IgD-negative memory B cell (primary cell): Measurements from ENCODE around the gene MSRB2. TPM values are rescaled to one million over a fixed set of nuclear protein-coding genes. Genes with fewer than 3 reads are reported as not detected.

Experiments used
- H3K27ac Mint-ChIP-seq, 3 donors: one replicate each; pipeline ENCODE4 v1.8.0; 2020 to 2022; ENCODE audit warnings: mild to moderate bottlenecking in 3 of 3, mixed read lengths in 3 of 3, moderate library complexity in 1 of 3
- H3K27me3 Mint-ChIP-seq: one replicate; pipeline ENCODE4 v1.8.0; 2021; ENCODE audit warnings: mixed read lengths
- H3K36me3 Mint-ChIP-seq: one replicate; pipeline ENCODE4 v1.8.0; 2020; ENCODE audit warnings: mild to moderate bottlenecking, mixed read lengths
- H3K4me1 Mint-ChIP-seq, 3 donors: one replicate each; pipeline ENCODE4 v1.8.0; 2020 to 2022; ENCODE audit warnings: mixed read lengths in 3 of 3, mild to moderate bottlenecking in 1 of 3
- H3K4me3 Mint-ChIP-seq, 4 donors: one replicate each; pipeline ENCODE4 v1.8.0; 2020 to 2022; ENCODE audit warnings: mild to moderate bottlenecking in 4 of 4, mixed read lengths in 4 of 4, moderate library complexity in 3 of 4
- H3K9me3 Mint-ChIP-seq, 3 donors: one replicate each; pipeline ENCODE4 v1.8.0; 2020 to 2021; ENCODE audit warnings: mixed read lengths in 3 of 3, mild to moderate bottlenecking in 1 of 3
- polyA plus RNA-seq: library from polyadenylated mRNA; unstranded; fragments of 300-500 nt; fragmentation: Illumina TruSeq; gene quantifications from one replicate; pipeline ENCODE4 v1.2.3, GENCODE V29; 2021

Gene MSRB2
- polyA plus RNA-seq, 1 donor from 2014 or later, result 5.7 TPM

DNA sequence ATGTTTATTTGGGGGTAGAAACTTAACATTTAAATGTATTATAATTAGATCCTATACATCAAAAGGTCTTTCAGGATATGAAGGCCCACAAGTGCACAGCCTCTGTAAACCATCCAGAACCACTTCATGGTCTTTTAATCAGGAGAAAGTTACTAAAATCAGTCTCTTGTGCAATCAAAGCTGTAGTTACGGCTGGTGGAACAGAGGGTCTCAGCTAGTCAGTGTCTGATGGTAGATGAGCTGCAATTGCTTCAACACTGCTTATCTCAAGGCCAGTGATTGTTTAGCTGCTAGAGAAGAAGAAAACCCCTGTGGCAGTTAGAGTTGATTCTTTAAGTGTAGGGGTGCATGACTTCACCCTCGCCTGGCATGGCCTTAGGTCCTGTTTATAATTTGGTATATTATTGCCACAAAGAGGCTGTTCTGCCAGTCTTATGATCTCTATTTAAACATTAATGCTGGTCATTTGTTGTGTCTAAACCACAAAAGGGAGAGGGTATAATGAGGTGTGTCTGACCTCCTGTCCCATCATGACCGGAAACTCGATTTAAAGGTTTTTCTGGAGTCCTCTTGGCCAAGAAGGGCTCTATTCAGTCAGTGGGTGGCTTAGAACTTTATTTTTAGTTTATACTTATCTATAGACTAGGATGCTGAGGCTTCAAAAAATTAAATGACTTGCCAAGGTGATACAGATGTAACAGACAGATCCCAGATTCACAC lies 21.3 kb downstream of the MSRB2 start:
- H3K36me3 Mint-ChIP-seq, result peaks cover 15% of the 10 kb centered on the region
- H3K4me1 Mint-ChIP-seq, result no peaks in the 10 kb centered on the region
- no peaks in the 10 kb centered on the region for H3K27me3 Mint-ChIP-seq
- no peak overlapping the region for H3K4me3 Mint-ChIP-seq
- H3K9me3 Mint-ChIP-seq, result no peaks in the 10 kb centered on the region
- H3K27ac Mint-ChIP-seq, result peak overlapping the region in 1 of 3 donors; percentile 50

DNA sequence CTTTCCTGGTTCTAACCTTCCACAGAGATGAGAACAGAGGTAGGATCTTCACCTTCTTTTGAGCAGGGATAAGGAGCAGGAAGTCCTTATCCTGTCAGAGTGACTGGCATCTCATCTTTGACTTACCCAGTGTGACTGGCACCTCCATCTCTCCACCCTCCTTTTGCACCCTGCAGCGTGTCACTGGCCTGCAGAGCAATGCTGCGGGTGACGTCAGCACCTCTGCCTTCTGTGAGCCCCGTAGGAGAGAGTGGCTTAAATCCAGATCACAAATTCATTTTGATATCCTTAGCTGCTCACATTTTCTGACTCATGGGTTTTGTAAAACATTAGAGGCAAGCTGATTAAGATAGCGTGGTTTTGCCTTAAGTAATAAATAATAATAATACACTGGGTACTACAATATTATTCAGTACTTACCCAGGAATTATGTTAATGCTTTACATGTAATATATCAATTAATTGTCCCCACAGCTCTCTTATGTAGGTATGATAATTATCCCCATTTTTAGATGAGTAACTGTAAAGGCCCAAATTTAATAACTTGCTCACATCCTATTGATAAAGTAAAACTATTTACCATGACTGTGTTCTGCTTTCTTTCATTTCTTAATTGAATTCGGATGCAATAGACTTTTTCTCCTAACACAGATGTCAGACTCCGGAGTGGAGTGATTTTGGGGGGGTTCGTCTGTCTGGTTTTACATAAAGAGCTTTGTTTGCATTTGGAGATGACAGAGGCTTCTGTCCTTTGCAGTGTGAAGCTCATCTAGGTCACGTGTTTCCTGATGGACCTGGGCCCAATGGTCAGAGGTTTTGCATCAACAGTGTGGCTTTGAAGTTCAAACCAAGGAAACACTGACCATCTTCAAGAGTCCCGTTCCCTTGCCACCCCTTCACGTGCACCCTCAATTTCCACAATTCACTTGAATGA lies 24.9 kb downstream of the MSRB2 start:
- Mint-ChIP-seq H3K27ac (no peak overlapping the region), H3K4me1 (no peaks in the 10 kb centered on the region), H3K36me3 (peaks cover 3% of the 10 kb centered on the region), H3K9me3 (peaks cover 0 to 2% (median 0%) of the 10 kb centered on the region in 3 donors), H3K27me3 (no peaks in the 10 kb centered on the region), H3K4me3 (no peak overlapping the region)

DNA sequence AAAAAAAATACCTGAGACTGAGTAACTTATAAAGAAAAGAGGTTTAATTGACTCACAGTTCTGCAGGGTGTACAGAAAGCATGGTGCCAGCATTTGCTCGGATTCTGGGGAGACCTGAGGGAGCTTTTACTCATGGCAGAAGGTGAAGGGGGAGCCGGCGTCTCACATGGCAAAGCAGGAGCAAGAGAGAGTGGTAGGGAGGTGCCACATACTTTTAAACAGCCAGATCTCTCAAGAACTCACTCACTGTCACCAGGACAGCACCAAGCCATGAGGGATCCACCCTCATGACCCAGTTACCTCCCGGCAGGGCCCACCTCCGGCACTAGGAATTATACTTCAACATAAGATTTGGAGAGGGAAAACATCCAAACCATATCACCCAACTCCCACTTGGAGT lies 25.8 kb downstream of the MSRB2 start:
- H3K4me1 Mint-ChIP-seq, result no peaks in the 10 kb centered on the region
- peak overlapping the region in 1 of 4 donors; percentile 30 for H3K4me3 Mint-ChIP-seq
- H3K27ac Mint-ChIP-seq, result no peak overlapping the region
- H3K27me3 Mint-ChIP-seq, result no peaks in the 10 kb centered on the region
- peaks cover 5% of the 10 kb centered on the region for H3K36me3 Mint-ChIP-seq
- peaks cover 0 to 2% (median 0%) of the 10 kb centered on the region in 3 donors for H3K9me3 Mint-ChIP-seq

DNA sequence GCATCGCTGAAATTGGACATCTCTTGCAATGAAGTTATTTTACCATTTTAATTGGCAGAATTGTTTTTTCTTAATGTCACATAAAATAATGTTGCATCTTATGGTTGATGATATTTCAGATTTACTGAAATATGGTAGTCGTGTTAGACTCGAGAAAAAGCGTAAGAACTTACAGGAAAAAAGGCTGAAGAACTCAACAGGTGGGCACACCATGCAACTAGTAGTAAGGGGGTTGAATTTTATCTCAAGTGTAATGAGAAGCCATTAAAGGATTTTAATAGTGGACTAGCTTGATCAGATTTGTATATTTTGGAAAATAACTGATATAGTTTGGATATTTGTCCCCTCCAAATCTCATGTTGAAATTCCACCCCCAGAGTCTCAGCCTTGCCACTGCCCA lies 41.1 kb downstream of the MSRB2 start:
- Mint-ChIP-seq H3K4me1 (no peaks in the 10 kb centered on the region), H3K36me3 (peaks cover 10% of the 10 kb centered on the region), H3K9me3 (peaks cover 3 to 4% (median 4%) of the 10 kb centered on the region in 3 donors), H3K27ac (no peak overlapping the region), H3K27me3 (peaks cover 4% of the 10 kb centered on the region), H3K4me3 (no peak overlapping the region)

DNA sequence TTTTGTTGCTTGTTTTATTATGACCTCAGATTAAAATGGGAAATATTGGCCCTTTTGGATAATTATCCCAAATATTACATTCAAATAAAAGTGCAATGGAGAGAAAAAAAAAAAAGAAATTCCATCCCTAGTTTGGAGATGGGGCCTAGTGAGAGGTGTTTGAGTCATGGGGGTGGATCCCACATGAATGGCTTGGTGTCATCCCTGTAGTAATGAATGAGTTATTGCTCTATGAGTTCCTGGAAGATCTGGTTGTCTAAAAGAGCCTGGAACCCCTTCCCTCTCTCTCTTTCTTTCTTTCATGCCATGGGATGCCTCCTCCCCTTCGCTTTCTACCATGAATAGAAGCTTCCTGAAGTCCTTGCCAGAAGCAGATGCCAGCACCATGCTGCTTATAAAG lies 44.3 kb downstream of the MSRB2 start:
- Mint-ChIP-seq H3K27me3 (peaks cover 3% of the 10 kb centered on the region), H3K9me3 (peaks cover 1 to 3% (median 2%) of the 10 kb centered on the region in 3 donors), H3K4me1 (no peaks in the 10 kb centered on the region), H3K36me3 (peaks cover 3% of the 10 kb centered on the region), H3K4me3 (no peak overlapping the region), H3K27ac (no peak overlapping the region)

DNA sequence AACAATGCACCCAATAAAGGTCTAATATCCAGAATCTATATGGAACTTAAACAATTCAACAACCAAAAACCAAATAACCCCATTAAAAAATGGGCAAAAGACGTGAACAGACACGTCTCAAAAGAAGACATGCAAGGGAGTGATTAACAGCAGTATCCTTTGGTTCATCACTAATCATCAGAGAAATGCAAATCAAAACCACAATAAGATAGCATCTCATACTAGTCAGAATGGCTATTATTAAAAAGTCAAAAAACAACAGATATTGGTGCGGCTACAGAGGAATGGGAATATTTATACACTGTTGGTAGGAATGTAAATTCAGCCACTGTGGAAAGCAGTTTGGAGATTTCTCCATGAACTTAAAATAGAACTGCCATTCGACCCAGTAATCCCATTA lies 46.6 kb downstream of the MSRB2 start:
- no peak overlapping the region for H3K4me3 Mint-ChIP-seq
- peaks cover 3% of the 10 kb centered on the region for H3K27me3 Mint-ChIP-seq
- peaks cover 3% of the 10 kb centered on the region for H3K36me3 Mint-ChIP-seq
- no peak overlapping the region for H3K27ac Mint-ChIP-seq
- H3K4me1 Mint-ChIP-seq, result peaks cover 0 to 2% (median 0%) of the 10 kb centered on the region in 3 donors
- peaks cover 0 to 2% (median 1%) of the 10 kb centered on the region in 3 donors for H3K9me3 Mint-ChIP-seq

DNA sequence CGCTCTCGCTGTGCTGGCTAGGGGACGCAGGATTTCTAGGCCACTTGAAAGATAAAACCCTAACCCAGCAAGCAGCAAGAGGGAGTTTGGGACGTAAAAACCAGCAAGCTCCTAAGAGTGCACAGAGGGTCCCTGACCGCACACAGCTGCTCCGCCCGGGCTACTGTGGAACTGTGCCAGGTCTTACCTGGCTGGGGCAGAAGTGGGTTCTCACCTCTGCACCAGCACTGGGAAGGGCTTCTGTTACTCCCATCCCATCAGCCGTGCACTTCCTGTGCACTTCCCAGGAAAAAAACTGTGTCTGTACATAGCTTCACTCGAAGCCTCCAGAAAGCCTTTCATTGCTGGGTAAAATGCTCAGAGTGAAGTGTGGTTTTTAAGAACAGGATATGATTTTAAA lies 50.9 kb downstream of the MSRB2 start:
- Mint-ChIP-seq H3K4me1 (peaks cover 0 to 2% (median 0%) of the 10 kb centered on the region in 3 donors), H3K36me3 (no peaks in the 10 kb centered on the region), H3K4me3 (no peak overlapping the region), H3K27ac (no peak overlapping the region), H3K9me3 (no peaks in the 10 kb centered on the region), H3K27me3 (peaks cover 9% of the 10 kb centered on the region)

DNA sequence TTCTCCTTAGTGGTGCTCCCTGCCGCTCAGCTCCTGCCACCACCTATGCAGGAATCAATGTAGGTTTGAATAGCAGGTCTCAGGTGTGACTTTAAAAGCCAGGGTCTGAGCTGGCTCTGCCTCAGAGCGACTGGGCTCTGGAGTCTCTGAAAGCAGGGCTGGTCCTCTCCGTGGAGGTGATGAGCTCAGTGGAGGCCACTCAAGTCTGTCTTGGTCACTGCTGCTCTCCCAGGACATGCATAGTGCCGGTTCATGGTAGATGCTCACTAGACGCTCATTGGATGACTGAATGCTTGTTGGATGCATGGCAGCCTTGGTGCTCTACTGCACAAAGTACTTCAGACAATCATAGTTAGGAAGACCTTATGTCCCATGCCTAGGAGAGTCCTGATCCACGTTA lies 51.7 kb downstream of the MSRB2 start:
- no peaks in the 10 kb centered on the region for H3K9me3 Mint-ChIP-seq
- no peak overlapping the region for H3K4me3 Mint-ChIP-seq
- H3K4me1 Mint-ChIP-seq, result peaks cover 0 to 2% (median 0%) of the 10 kb centered on the region in 3 donors
- H3K27me3 Mint-ChIP-seq, result peaks cover 11% of the 10 kb centered on the region
- no peak overlapping the region for H3K27ac Mint-ChIP-seq
- H3K36me3 Mint-ChIP-seq, result no peaks in the 10 kb centered on the region

DNA sequence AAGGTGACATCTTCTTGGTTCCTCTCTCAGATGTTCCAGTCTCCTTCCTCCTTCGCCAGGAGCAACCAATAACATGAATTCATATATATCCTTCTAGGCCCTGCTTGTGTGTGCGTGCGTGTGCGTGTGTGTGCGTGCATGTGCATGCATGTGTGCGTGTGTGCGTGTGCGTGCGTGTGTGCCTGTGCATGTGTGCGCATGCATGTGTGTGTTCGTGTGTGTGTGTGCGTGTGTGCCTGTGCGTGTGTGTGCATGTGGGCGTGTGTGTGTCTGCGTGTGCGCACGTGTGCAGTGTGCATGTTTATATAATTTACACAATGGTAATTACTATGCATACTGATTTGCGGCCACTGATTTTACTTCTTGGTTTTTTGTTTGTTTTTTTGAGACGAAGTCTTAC lies 52.8 kb downstream of the MSRB2 start:
- H3K4me3 Mint-ChIP-seq, result no peak overlapping the region
- H3K4me1 Mint-ChIP-seq, result peaks cover 0 to 2% (median 0%) of the 10 kb centered on the region in 3 donors
- peaks cover 11% of the 10 kb centered on the region for H3K27me3 Mint-ChIP-seq
- no peaks in the 10 kb centered on the region for H3K36me3 Mint-ChIP-seq
- no peaks in the 10 kb centered on the region for H3K9me3 Mint-ChIP-seq
- no peak overlapping the region for H3K27ac Mint-ChIP-seq

DNA sequence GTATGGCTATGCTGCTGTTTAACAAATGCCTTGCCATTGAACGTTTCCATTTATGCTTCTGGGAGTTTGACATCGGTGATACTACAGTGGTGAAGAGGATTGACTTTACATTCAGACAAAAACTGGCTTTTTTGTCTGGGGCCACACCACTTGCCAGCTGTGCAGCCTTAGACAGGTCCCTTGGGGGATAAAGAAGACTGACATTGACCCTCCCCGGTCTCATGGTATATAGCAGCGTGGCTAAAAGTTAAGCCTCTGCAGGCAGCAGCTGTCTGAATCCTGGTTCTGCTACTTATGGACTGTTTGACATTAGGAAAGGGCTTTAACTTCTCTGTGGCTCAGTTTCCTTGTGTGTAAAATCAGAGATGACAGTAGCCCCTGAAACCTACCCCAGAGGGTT lies 54.7 kb downstream of the MSRB2 start:
- H3K9me3 Mint-ChIP-seq, result no peaks in the 10 kb centered on the region
- H3K27me3 Mint-ChIP-seq, result peaks cover 11% of the 10 kb centered on the region

DNA sequence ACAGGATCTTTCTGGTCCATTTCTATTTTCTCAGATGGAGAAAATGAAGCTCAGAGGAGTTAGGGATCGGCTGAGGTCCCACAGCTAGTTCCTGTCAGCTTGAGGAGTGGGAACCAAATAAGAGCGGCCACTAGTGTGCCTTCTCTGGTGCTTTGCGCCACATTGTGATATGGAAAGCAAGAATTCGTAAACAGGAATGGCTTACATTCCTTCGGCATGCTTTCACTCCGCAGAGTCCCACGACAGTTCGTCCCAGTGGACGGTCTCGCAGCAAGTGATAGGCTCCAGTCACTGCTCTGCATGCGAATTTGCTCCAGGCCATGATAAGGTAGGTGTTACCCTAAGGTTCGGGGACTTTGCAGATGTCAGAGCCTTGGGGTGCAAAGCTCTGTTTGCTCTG lies 55.2 kb downstream of the MSRB2 start:
- H3K27ac Mint-ChIP-seq, result no peak overlapping the region
- no peak overlapping the region for H3K4me3 Mint-ChIP-seq
- H3K36me3 Mint-ChIP-seq, result peaks cover 2% of the 10 kb centered on the region
- no peaks in the 10 kb centered on the region for H3K9me3 Mint-ChIP-seq
- peaks cover 12% of the 10 kb centered on the region for H3K27me3 Mint-ChIP-seq
- H3K4me1 Mint-ChIP-seq, result peaks cover 0 to 2% (median 0%) of the 10 kb centered on the region in 3 donors

More for the DNA sequence above, 54.7 kb downstream of the MSRB2 start:
- peaks cover 2% of the 10 kb centered on the region for H3K36me3 Mint-ChIP-seq
- peaks cover 0 to 2% (median 0%) of the 10 kb centered on the region in 3 donors for H3K4me1 Mint-ChIP-seq
- no peak overlapping the region for H3K4me3 Mint-ChIP-seq
- no peak overlapping the region for H3K27ac Mint-ChIP-seq

DNA sequence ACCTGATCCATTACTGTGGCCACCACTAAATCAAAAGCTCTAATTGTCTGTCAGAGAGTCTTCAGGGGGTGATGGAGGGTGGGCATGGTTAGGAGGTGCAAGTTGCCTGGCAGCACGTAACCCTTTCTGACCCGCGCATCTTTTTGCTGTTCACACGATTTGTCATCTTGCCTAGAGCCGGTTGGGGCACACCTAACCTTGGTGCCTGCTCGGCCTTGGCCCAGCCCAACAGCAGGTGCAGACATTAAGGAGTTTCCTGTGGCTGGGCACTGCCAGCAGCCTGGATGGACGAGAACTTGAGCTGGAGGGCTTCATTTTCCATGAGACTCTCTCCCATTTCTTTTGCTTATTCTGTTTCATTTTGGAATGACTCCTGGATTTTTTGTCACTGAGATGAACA lies 55.7 kb downstream of the MSRB2 start:
- Mint-ChIP-seq H3K9me3 (no peaks in the 10 kb centered on the region), H3K27ac (no peak overlapping the region), H3K27me3 (peaks cover 16% of the 10 kb centered on the region), H3K4me1 (peaks cover 0 to 2% (median 0%) of the 10 kb centered on the region in 3 donors), H3K4me3 (no peak overlapping the region), H3K36me3 (peaks cover 2% of the 10 kb centered on the region)

DNA sequence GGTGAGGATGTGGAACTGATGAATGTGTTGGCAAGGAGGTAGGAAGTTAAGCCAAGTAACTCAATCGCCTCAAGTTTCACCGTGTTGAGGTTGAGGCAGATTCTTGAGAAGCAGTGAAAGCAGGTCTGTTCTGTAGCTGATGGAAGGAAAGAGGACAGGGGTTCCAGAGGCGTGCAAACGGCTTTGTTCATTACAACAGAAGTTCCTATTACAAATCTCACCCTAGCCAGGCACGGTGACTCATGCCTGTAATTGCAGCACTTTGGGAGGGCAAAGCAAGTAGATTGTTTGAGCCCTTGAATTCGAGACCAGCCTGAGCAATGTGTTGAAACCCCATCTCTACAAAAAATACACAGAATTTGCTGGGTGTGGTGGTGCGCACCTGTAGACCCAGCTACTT lies 59.8 kb downstream of the MSRB2 start:
- Mint-ChIP-seq H3K4me1 (peaks cover 0 to 10% (median 8%) of the 10 kb centered on the region in 3 donors), H3K27ac (no peak overlapping the region), H3K27me3 (peaks cover 22% of the 10 kb centered on the region), H3K4me3 (no peak overlapping the region), H3K36me3 (peaks cover 2% of the 10 kb centered on the region), H3K9me3 (no peaks in the 10 kb centered on the region)

DNA sequence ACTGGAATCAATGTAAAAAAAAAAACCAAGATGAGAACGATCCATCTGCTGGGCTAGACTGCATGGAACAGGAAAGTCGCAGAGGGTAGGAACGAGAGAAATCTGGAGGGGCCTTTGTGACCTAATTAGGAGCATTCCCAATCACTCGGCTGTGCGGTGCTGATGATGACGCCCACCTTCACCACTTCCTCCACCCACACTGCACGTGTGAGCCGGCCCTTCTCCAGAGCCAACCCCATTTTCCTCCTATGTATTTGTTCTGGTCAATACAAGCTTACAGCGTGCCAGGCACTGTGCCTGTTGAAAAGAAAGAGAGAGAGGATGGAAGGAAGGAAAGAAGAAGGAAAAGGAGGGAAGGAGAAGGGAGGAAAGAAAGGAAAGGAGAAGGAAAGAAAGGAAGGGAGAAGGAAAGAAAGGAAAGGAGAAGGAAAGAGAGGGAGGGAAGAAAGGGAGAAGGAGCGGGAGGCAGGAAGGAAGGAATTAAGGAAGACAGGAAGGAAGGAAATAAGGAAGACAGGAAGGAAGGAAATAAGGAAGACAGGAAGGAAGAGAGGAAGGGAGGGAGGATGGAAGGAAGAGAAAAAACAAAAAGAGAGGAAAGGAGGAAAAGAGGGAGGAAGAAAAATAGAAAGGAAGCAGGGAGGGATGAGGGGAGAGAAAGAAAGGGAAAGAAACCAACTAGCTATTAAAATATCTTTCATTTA lies 61.2 kb downstream of the MSRB2 start:
- H3K9me3 Mint-ChIP-seq, result no peaks in the 10 kb centered on the region
- H3K27ac Mint-ChIP-seq, result no peak overlapping the region
- peak overlapping the region in 2 of 4 donors; percentile 65 to 84 for H3K4me3 Mint-ChIP-seq
- peaks cover 2% of the 10 kb centered on the region for H3K36me3 Mint-ChIP-seq
- peaks cover 0 to 10% (median 8%) of the 10 kb centered on the region in 3 donors for H3K4me1 Mint-ChIP-seq
- H3K27me3 Mint-ChIP-seq, result peaks cover 13% of the 10 kb centered on the region

DNA sequence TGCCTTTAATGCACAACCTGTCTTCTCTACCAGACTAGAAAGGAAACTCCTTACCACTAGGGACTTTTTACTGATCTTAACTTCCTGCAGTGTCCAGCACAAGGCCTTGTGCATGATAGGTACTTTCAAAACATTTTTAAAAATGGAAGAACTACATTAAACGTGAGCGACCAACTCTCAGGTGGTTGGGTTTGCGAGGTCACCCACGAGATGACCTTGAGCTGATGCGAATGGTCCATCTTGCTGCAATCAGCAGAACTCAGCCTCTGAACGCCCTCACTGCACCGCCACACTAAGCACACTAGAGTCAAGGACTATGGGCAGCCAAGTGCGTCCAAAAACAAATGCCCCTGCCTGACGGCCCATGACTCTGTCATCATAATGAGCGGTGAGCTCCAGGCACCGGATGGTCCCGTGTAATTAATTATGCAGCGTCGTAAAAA lies 61.9 kb downstream of the MSRB2 start:
- peaks cover 2% of the 10 kb centered on the region for H3K36me3 Mint-ChIP-seq
- peaks cover 0 to 10% (median 8%) of the 10 kb centered on the region in 3 donors for H3K4me1 Mint-ChIP-seq
- no peak overlapping the region for H3K27ac Mint-ChIP-seq
- no peaks in the 10 kb centered on the region for H3K9me3 Mint-ChIP-seq
- H3K27me3 Mint-ChIP-seq, result peaks cover 13% of the 10 kb centered on the region
- peak overlapping the region in 1 of 4 donors; percentile 19 for H3K4me3 Mint-ChIP-seq
